ENCODE data around the gene CRB1. TPM values are rescaled to one million over a fixed set of nuclear protein-coding genes. Genes with fewer than 3 reads are reported as not detected.

The CRB1 gene
- total and polyA plus RNA-seq, 2 experiments from 2014 or later, result 0.54 to 0.57 TPM

- Histone ChIP-seq H3K27me3 (no peaks in the 10 kb centered on the region), H3K4me3 (no peak overlapping the region), H3K27ac (no peak overlapping the region), H3K9me3 (ENCODE audit: low read depth) (no peaks in the 10 kb centered on the region), H3K4me1 (ENCODE audit: low read depth) (no peaks in the 10 kb centered on the region), H3K36me3 (no peaks in the 10 kb centered on the region)
- no peak for TF ChIP-seq CTCF (IDR thresholded peaks at IDR 0.05; ENCODE audit: low read depth, low read length)
- no peak for DNase-seq (ENCODE audit: low read depth in 1 of 2, low spot score in 1 of 2)
Measured at GRCh38 chr1:197306381-197307062, 38.5 kb downstream of the CRB1 start.

GRCh38 chr1:197307136-197307535 lies 39.1 kb downstream of the CRB1 start:
- H3K27me3 ChIP-seq, result no peaks in the 10 kb centered on the region
- H3K4me3 ChIP-seq, result no peak overlapping the region
- H3K4me1 ChIP-seq (ENCODE audit: low read depth), result no peaks in the 10 kb centered on the region
- no peak for DNase-seq (ENCODE audit: low read depth in 1 of 2, low spot score in 1 of 2)
- no peaks in the 10 kb centered on the region for H3K36me3 ChIP-seq
- no peak for TF ChIP-seq CTCF (IDR thresholded peaks at IDR 0.05; ENCODE audit: low read depth, low read length)
- H3K9me3 ChIP-seq (ENCODE audit: low read depth), result no peaks in the 10 kb centered on the region
- H3K27ac ChIP-seq, result no peak overlapping the region

GRCh38 chr1:197307551-197307950 lies 39.5 kb downstream of the CRB1 start:
- H3K4me1 ChIP-seq (ENCODE audit: low read depth), result no peaks in the 10 kb centered on the region
- no peaks in the 10 kb centered on the region for H3K36me3 ChIP-seq
- no peak overlapping the region for H3K4me3 ChIP-seq
- H3K27me3 ChIP-seq, result no peaks in the 10 kb centered on the region
- no peak for TF ChIP-seq CTCF (IDR thresholded peaks at IDR 0.05; ENCODE audit: low read depth, low read length)
- DNase-seq (ENCODE audit: low read depth in 1 of 2, low spot score in 1 of 2), result no peak
- H3K9me3 ChIP-seq (ENCODE audit: low read depth), result no peaks in the 10 kb centered on the region
- H3K27ac ChIP-seq, result no peak overlapping the region

GRCh38 chr1:197311081-197311480 lies 43.0 kb downstream of the CRB1 start:
- Histone ChIP-seq H3K27me3 (no peaks in the 10 kb centered on the region), H3K9me3 (ENCODE audit: low read depth) (no peaks in the 10 kb centered on the region), H3K4me1 (ENCODE audit: low read depth) (no peaks in the 10 kb centered on the region), H3K27ac (no peak overlapping the region), H3K36me3 (no peaks in the 10 kb centered on the region), H3K4me3 (no peak overlapping the region)
- DNase-seq (ENCODE audit: low read depth in 1 of 2, low spot score in 1 of 2), result no peak
- no peak for TF ChIP-seq CTCF (IDR thresholded peaks at IDR 0.05; ENCODE audit: low read depth, low read length)

GRCh38 chr1:197312163-197312562 lies 44.1 kb downstream of the CRB1 start:
- H3K36me3 ChIP-seq, result no peaks in the 10 kb centered on the region
- DNase-seq (ENCODE audit: low read depth in 1 of 2, low spot score in 1 of 2), result no peak
- no peaks in the 10 kb centered on the region for H3K9me3 ChIP-seq (ENCODE audit: low read depth)
- H3K27me3 ChIP-seq, result no peaks in the 10 kb centered on the region
- no peak for TF ChIP-seq CTCF (IDR thresholded peaks at IDR 0.05; ENCODE audit: low read depth, low read length)
- H3K4me3 ChIP-seq, result no peak overlapping the region
- no peaks in the 10 kb centered on the region for H3K4me1 ChIP-seq (ENCODE audit: low read depth)
- H3K27ac ChIP-seq, result no peak overlapping the region

All from cardiac muscle cell (in vitro differentiated cells and primary cell).